HG03159 (cell line): ENCODE measurements around the gene MAP3K20.
A peak's percentile ranks its signal among the peaks of the same experiment; 100 is the strongest.

Experiments
- ATAC-seq: cut with Tn5 transposase; IDR thresholded peaks from one replicate; pipeline ENCODE4 v1.9.1; 2021; ENCODE audit warnings: mild to moderate bottlenecking, moderate library complexity; ENCODE audit not compliant: unreplicated experiment

Gene MAP3K20

DNA sequence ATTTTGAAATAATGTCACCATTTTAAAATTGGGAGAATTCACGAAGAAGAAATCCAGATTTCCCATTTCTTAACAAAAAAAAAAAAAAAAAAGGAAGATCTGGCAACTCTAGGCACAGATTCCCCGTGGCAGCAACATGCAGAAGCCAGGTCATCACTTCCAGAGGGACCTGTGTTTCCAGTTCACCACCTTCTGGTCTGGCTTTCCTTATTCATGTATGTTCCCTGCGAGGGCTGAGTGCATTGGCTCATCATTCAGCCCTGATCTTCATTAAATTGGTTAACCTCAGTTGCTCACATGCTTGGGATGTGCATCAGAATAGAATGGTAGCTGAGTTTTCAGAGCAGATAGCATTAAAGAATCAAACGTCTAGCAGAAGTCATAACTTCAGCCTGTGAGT is 25.0 kb upstream of the MAP3K20 start:
- no peak for ATAC-seq

DNA sequence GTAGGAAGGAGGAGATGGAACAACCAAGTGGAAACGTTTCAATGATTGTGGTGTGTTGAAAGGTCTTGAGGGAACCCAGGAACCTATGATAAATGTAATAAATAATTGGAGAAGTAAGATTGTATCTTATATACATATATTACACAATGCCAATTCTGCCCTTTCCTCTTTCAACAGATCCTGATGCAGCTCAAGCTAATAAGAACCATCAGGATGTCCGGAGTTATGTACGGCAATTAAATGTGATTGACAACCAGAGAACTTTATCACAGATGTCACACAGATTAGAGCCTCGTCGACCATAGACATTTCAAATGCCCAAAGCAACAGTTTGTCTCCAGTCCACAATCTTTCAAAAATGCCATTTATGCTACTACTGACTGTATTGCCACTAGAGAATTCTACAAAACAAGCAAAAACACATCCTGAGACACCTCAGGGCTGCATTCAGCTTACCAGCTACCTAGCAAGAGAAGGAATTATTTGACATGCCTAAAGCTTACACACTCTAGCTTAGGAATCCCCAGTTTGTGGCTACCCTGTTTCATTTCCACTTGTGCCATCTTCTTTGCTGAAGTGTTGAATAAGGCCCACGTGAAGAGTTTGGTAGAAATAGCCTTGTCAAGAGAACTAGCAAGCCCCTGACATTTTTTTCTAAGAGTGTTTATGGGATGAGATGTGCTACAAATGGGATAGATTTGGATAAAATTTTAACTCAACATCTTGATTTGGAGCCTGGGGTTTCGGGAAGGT is 24.0 kb upstream of the MAP3K20 start:
- no peak for ATAC-seq

DNA sequence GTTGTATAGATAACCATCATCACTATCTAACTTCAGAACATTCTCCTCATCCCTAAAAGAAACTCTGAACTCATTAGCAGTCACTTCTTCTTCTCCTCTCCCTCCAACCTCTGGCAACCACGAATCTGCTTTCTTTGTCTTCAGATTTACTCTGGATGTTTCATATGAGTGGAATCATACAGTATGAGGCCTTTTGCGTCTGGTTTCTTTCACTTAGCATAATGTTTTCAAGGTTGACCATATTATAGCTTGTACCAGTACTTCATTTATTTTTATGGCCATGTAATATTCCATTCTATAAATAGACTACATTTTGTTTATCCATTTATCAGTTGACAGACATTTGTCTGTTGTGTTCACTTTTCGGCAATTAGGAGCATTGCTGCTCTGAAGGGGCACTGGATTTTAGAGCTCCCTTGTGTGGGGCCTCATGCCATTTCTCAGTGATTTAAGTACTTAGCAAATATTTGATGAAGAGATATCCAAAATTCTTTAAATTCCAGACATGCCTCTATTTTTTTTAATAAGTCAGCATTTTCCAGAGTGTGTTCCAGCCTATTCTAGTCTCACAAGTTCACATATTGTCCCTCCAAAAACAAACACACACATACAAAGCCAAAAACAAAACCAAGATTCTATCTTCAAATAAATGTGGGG is 22.5 kb upstream of the MAP3K20 start:
- ATAC-seq, result no peak

DNA sequence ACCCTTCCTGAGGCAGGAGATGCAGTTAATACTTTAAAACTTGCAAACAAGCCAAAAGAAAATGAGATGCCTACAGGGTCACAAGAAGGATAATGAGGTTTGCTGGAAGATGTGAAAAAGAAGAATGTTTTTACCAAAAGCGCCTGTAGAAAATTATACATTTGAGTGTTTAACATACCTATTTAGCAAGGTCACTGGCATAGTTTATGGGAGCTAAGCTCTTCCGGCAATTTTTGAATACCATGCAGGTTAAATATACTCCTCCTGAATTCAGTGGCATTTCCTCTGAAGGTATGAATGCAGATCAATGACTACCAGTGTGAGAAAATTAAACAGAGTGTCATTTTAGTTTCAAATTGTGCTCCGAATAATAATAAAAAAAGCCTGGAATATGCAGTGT is 21.2 kb upstream of the MAP3K20 start:
- ATAC-seq, result no peak

DNA sequence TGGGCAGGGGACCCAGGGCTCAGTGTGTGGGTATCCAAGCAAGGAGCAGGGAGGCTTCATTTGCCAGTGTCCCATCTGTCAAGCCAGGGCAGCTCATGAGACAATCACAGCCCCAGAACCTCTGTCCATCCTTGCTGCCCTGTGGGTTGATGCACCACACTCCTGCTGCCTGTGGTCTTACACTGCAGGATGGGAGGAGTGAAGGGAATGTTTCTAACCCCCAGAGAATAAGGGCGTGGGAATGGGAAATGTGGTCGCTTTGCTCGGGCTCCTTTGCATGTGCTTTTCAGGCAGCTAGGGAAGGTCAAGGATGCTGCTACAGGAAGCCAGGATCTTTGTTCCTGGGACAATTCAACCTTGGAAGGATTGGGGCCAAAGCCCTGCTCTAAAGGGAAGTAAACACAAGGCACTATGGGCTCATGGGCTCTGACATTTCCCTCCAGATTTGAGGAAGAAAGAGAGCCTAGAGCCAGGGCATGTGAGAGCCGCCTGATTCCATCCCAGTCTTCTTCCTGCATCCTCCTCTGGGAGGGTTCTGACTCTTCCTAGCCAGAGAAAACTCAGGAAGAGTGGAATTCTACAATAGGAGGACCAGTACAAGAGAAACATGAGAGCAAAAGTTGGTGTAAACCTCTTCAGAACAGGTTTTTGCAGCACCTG is 18.8 kb upstream of the MAP3K20 start:
- ATAC-seq, result no peak

DNA sequence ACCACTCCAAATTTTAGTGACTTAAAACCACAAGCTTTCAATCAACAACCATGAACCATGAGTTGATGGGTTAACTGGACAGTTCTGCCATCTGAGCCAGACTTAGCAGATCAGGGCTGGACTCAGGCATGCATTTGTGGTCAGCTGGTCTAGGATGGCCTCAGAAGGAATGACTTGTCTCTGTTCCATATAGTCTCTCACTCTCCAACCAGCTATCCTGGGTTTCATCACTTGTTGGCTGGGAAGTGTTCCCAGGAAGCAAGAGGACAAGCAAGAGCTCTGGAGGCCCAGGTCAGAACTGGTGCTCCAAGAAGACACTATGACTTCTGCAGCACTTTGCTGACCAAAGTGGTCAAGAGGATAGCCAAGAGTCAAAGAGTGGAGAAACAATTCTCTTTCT is 17.5 kb upstream of the MAP3K20 start:
- ATAC-seq, result no peak

DNA sequence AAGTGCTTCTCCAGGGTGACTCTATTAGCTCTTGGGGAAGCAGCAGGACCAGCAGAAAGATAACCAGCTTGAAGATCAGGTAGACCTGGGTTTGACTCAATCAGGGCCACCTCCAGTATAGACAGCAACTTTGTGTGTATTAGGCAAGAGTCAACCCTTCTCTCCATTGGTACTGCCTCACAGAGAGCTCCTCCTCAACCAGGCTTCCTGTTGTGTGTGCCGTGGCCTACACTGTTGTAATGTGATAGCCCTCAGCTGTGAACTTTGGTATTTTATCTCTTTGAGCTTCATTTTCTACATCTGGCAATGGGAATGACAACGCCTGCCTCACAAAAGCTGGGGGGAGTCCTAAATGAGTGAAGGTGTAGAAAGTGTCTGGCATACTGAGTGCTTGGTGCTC is 17.0 kb upstream of the MAP3K20 start:
- ATAC-seq, result no peak

DNA sequence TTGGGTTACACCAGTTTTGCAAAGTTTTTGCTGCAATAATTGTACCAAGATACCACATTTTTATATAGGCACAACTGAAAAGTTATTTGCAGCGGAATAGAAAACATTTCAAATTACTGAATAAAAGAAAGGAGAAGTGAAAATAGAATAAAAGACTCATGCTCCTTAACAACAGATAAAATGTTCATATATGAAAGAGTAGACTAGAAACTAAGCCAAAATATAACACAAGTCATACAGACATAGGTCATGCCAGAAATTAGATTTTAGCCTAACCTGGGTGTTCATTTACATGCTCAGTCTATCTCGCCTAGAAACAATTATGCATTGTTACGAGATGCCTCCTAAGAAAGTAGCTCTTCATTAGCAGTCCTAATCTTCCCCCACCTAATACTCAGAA is 16.4 kb upstream of the MAP3K20 start:
- no peak for ATAC-seq

DNA sequence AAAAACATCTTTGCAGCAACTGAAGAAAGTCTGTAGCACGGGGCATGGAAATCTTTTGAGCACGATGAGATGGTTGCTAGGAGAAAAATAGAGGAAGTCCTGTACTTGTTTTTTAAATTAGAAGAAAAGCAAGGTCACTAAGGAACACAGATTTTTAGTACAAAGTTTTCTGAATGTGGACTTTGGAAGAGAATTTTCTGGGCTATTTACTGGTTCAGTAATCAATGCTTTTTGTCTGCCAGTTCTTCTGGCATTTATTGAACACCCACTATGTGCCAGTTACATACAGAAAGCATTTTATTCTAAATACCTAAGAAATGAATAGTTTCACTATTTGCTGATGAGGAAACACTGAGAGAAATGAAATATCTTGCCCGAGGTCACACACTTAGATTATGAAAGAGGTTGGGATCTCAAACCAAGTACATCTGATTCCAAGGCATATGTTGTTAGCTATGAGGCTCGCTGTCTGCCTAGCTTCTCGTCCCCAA is 15.6 kb upstream of the MAP3K20 start:
- no peak for ATAC-seq

DNA sequence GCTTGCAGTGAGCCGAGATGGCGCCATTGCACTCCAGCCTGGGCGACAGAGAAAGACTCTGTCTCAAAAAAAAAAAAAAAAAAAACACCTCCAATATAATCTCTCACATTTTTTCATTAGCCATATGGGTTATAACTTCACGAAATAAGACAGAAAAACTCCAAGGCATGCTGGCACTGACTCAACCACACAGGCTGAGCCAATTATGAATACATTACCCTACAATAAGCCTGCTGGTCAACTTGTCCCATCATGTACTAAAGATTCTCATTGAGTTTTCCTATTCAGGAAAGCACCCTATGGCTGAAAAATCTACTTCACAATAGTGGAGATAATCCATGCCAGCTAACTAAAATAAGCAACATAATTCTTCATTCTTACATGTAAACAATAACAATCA is 12.8 kb upstream of the MAP3K20 start:
- no peak for ATAC-seq

DNA sequence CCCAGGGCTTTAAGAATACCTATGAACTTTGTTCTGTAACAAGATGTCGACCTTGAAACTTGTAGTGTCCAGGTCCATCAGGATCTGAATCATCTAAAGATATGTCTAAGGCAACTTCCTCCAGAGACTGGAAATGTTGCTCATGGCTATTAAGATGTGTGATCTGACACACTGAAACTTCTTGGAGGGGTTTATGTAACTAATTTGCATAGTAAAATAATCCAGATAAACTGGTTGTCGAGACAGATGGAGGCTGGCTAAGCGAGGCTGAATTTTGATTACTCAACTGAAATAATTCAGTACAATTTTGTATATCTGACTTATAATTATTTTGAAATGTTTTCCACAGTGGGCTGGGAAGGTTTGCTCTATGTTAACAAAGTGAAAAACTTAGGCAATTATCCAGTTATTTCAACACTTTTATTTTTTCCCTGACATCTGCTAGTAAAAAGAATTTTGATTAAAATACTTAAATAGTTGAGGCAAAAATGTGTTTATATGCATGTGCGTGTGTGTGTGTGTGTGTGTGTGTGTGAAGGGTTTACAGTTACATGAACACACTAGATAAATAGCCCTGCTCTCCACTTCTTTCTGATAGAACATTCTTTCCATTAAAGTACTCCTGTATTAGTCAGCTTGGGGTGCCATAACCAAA is 11.4 kb upstream of the MAP3K20 start:
- no peak for ATAC-seq

DNA sequence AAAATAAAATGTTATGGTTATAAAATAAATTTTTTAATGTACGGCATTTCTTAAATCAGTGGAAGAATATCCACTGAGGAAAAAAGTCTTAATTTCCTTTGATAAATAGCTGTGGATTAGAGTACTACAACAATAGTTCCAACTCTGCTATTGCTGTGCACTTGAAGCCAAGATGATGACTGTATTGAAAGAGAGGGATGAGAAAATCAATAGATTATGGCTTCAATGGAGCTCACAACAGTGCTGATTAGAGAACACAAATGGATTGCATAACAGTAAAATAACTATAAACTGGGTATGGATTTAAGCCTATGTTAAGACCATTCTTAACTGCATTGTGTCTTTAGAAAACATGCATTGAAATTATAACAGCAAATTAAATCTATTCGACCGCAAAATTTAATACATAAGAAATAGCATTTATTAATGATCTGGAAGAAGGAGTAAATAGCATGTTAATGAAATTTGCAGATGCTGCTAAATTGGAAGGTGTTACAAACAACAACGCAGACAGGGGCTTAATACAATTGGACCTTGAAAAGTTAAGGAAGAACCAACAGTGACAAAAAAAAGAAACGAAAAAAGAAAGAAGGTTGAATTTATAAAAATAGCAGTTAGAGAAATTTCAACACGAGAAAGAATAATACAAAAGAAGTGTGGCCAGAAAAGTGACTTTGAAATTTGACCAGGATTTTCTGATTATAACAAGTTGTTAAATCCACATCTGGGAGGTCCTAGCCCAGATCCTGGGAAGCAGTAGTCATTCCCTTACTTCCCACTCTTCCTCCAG is 8.6 kb upstream of the MAP3K20 start:
- no peak for ATAC-seq

DNA sequence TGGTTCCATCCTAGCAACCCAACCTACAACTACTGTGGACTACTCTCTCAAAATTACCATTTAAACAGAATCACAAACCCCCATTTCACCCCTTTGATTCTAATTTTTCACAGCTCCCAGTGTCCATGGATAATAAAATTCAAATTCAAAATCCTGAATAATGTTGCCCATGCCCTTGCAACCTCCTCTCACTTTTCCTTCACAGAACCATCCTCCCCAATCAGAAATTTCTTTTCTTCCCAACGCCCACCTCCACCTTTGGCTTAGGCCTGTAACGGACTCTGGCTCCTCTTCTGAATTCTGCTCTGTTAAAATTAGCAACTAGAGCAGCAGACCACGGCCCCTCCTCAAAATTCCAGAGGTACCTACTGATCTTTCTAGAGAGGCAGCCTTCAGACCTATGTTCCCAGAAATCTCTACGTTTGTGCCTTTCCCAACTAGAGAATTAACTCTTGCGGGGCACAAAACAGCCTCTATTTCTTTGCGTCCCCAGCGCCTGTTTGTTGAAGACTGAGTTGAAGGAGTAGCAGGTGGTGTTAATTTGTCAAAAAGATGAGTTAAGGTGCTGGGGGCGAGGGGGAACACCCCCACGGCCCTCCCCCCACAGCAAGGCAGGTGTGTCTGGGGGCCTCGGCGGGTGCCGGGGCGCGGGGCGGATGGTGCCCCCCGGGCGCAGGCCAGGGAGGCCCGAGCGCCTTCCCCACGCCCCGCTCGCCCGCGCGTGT is 428 bp upstream of the MAP3K20 start:
- no peak for ATAC-seq

DNA sequence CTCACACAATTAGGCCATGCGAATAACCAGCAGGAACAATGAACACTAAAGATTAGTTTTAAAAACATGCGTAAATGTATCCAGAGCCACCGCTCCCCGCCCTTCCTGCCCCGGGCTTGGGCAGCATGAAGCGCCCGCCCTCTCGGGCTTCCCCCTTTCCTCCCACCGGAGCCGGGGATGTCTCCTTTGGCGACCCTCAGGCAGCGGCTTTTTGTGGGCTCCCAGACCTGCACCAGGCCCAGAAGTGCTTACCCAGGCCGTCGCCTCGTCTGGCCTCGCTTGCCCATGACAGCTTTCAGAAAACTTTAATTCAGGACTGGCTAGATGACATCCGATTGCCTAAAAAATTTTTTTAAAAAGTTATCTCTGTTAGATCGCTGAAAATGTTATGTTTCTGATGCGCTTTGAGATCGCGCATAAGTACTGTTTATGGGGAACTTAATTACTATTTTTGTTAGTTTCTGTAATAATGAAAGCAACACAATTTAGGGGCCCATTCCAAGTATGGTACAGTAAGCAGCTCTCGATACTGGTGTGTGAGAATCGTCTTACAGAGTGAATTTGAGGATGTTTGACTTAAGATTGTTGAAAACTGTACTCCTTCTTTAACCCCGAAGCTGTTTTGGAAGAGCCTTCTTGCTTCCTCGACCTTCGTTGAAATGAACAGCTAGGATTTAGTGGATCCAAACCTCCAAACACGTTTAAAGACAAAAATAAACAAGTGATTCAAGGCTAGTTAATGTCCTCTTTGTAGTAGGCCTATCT is 1.1 kb downstream of the MAP3K20 start:
- ATAC-seq, result peak; percentile 26

DNA sequence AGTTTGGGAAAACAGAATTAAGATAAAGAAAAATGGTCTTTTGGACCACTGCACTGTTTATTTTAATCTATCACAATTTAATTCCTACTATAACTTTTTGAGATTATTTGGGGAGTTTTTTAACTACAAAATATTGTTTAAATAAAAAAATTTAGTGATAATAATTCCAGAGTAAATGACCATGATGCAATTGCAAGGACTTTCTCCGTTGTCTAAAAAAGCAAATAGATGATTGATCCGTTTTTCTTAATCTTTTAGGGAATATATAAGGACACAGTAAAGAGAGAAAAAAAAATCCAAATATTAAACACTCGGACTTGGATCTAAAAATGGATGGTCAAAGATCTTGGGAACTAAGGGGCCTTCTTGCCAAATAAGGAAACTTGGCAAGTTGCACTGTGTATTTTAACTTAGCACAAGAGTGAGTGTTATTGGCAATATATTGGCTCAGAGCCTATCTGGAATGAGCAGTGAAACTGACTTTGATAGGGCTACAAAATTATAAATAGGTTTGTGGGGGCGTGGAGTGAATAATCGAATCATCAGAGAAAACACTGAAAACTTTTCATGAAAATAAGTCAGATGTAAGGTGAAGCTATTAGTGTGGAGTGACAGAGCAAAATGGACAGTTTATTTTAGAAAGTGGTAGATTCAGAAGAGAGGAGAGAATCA is 2.0 kb downstream of the MAP3K20 start:
- ATAC-seq, result no peak

DNA sequence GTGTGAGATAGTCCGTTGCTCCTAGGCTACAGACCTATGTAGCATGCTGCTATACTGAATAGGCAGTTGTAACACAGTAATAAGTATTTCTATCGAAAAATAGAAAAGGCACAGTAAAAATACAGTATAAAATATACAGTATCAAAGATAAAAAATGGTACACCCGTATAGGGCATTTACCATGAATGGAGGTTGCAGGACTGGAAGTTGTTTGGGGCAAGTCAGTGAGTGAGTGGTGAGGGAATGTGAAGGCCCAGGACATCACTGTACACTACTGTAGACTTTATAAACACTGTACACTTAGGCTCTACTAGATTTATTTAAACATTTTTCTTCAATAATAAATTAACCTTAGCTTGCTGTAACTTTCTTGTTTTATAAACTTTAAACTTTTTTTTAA is 3.5 kb downstream of the MAP3K20 start:
- ATAC-seq, result no peak

DNA sequence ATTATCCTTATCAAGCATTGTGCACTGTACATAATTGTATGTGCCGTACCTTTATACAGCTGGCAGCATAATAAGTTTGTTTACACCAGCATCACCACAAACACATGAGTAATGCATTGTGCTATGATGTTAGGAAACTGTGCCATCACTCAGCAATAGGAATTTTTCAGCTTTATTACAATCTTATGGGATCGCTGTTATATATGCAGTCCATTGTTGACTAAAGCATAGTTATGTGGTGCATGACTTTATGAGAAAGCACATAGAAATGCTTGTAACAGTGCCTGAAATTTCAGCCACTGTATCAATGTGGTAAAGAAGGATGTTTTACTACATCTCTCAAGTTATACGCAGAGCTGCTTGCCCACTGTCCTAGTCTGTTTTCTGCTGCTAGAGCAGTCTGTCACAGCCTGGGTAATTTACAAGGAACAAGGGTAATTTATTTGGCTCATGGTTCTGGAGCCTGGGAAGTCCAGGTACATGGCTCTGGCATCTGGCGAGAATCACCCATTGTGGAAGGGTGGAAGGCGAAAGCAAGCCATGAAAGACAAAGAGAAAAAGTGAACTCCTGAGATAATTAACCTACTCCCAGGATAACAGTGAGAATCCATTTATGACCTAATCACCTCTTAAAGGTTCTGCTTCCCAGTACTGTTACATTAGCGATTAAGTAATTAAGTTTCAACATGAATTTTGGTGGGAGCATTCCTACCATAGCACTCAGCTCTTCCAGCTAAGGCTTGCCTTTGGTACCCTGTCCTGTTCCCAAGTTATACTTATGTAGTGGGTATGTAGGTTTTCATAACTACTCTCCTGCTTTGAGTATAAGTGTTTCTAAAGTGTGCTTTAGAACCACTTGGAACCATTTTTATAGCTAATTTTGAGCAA is 4.6 kb downstream of the MAP3K20 start:
- no peak for ATAC-seq
